ENCODE measurements around the gene FAM168B.
A peak's percentile ranks its signal among the peaks of the same experiment; 100 is the strongest.

The FAM168B gene

DNA sequence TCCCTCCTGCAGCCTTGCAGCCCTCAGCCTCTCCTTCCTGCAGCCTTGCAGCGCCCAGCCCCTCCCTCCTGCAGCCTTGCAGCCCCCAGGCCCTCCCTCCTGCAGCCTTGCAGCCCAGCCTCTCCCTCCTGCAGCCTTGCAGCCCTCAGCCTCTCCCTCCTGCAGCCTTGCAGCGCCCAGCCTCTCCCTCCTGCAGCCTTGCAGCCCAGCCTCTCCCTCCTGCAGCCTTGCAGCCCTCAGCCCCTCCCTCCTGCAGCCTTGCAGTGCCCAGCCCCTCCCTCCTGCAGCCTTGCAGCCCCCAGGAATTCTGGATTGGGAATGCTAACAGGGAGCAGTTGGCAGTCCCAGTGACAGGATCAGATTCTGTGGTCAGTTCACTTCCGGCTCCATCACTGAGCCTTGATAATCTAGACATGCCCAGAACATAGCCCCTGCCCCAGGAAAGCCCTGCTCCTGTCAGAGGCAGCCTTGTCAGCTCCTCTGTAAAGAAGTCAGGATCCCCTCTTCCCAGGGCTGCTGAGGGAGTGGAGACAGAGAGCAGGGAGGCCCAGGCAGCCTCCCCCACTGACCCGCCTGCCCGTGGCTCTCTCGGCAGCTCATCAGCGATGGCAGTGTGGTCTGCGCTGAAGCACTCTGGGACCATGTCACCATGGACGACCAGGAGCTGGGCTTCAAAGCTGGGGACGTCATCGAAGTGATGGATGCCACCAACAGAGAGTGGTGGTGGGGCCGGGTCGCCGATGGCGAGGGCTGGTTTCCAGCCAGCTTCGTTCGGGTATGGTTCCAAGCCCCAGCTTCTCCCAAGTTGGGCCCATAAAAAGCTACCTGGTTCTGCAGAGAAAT is 54.8 kb downstream of the FAM168B start:
- DNase-seq: no peak

DNA sequence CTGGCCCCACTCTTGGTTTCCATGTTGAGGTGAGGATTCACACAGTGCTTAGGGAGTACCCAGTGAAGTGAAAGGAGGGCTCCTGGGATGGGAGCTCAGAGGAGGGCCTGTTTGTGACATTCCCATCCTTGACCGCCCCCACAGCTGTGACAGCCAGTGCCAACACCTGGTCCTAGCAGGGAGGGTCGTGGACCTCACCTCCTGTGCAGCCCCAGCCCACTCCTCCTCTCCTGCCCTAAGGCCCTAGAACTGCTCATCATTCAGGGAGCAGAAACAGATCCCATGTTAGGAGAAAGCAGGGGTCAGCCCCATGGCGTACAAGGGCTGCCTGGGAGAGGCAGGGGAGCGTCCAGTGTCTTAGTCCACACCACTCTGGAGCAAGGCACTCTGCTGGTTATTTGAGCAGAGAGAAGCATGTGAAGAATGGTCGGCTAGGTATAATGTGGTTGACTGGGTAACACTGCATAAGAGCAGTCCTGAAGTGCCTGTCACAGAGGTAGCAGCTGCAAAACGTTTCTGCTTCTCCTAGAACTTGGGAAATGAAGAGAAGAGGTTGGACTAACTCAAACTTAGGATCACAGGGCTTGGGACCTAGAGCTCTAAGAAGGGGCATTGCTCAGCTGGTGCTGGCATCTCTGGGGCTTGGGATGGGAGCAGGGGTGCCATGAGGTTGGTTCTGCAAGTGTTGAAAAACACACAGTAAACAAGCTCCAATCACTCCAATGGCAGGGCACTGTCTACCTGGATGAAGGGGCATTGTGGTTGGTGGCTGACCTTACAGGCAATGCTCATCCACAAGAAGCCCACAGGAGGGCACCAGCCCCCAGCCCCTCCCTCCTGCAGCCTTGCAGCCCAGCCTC is 55.6 kb downstream of the FAM168B start:
- no peak for DNase-seq

- DNase-seq: no peak
Measured at GRCh38 chr2:131036696-131037397, 56.4 kb downstream of the FAM168B start.

- no peak for DNase-seq
Measured at GRCh38 chr2:131036269-131036668, 57.0 kb downstream of the FAM168B start.

- DNase-seq: no peak
Measured at GRCh38 chr2:131035826-131036231, 57.4 kb downstream of the FAM168B start.

DNA sequence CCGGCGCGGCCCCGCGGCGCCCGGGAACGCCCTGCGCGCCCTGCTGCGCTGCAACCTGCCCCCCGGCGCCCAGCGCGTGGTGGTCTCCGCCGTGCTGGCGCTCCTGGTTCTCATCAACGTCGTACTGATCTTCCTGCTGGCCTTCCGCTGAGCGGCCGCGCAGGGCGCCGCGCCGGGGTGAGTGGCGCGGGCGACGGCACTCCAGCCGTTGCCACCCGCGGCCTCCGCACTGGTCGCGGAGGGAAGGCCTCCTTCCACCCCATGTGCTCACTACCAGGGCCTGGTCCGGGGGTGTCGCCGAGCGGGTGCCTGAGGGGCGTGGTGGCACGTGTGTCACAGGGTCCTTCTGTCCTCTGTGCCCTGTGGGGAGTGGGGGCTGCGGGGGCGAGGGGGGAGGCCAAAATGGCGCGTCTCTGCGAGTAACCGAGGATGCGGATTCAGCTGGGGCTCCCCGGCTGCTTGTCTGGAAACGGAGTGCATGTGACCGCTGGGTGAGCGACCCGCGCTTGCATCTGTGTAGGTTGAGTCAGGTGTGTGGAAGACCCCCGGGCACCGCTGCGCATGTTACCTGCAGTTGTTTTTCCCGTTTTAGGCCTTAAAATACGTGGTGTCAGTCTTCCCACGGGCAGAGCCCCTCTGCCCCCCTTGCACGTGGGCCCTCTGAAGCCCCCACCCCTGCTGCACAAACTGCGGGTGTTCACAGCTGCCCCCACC is 58.0 kb downstream of the FAM168B start:
- peak; percentile 38 for DNase-seq

- peak; percentile 40 for DNase-seq
Measured at GRCh38 chr2:131034122-131035051, 58.9 kb downstream of the FAM168B start.

DNA sequence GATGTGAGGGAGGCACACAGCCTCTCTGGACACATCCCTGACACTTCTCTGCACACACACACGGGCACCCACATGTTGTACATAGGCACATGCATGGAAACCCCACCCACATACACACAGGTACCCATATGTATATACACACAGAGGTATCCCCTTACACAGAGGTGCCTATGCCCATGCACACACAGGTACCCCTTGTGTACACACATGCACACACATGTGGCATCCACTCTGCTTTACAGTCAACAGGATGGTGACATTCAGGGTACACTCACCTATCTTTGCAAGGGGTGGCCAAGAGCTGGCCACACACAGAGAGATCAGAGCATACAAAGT is 59.5 kb downstream of the FAM168B start:
- DNase-seq: no peak

DNA sequence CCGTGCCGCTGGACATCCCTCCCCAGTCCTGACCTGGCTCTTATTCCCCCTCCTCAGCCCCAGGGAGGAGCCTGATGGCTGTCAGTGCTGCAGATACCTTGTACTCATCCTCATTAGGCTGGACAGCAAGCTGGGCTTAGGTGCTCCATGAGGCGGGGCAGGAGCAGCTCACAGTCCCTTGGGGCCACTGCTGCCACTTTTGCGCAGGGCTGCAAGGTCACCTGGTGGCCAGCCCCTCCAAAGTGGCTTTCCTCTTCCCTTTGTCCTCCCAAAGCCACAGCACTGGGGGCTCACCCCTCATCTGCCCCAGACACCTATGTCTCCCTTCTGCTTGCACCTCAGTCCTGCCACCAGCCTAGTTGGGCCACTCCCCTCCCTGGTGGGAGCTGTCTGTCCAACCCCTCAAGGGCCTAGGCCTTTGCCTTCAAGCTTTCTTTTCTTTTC is 60.8 kb downstream of the FAM168B start:
- no peak for DNase-seq

GRCh38 chr2:131031875-131032274 is 61.4 kb downstream of the FAM168B start:
- DNase-seq: no peak

GRCh38 chr2:131031431-131031841 is 61.8 kb downstream of the FAM168B start:
- no peak for DNase-seq

DNA sequence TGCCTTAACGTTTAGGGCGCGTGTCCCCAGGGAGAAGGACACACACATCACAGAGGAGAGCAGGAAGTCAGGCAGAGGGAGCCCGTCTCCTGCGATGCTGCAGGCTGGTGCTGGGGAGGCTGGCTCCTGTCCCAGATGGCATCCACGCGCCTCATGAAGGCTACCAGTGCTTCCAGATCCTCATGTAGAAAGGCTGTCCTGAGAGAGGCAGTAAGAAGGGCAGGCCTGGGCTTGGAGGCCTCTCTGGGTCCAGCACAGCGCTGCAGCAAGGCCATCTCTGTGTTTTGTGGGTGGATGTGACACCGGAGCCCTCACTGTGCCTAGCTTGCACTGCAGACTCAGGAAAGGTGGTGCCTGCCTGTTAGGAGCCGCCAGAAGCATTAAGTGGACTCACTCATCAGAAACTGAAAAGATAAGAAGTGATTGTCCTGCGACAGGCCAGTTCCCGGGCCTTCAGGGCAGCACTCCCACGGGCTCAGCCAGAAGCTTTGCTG is 62.7 kb downstream of the FAM168B start:
- peak; percentile 25 for DNase-seq

DNA sequence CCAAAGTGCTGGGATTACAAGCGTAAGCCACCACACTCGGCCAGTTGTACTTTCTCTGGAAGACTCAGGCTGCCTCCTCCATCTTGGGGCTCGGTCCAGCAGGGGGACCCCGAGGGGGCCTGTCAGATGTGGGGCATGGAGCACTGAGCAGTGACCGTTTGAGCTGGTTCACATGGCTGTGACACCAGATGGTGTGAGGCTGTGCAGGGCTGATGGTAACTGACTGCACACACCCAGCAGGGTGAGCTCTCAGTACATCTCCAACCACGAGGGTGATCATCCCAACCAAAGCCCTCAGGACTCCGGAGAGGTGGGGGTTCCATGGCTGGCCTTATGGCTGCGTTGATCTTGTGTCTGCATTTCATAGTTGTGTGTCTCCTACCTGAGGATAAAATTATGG is 63.4 kb downstream of the FAM168B start:
- DNase-seq: no peak

- no peak for DNase-seq
Measured at GRCh38 chr2:131027566-131028528, 65.4 kb downstream of the FAM168B start.

- DNase-seq: no peak
Measured at GRCh38 chr2:131026919-131027318, 66.3 kb downstream of the FAM168B start.

DNA sequence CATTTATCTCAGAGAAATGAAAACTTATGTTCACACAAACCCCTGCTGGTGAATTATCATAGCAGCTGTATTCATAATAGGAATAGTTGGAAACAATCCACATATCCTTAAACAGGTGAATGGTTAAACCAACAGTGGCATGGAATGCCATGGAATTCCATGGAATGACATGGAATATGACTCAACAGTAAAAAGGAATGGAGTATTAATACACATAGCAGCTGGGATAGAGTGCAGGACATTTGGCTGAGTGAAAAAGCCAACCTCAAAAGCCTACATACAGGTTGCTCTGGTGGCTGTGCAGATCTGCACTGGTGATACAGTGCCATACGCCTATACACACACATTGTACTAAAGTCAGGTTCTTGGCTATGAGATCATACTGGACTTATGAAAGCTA is 69.5 kb downstream of the FAM168B start:
- DNase-seq: no peak

DNA sequence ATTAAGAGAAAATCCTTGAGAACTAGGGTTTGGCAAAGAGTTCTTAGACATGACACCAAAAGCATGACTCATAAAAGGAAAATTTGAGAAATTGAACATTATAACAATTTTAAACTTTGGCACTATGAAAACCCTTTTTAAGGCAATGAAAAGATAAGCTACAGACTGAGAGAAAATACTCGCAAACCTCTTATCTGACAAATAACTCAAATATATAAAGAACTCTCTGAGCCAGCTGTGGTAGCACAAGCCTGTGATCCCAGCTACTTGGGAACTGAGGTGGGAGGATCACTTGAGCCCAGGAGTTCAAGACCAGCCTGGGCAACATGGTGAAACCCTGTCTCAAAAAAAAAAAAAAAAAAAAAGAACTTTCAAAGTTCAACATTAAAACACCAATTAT is 70.5 kb downstream of the FAM168B start:
- no peak for DNase-seq

DNA sequence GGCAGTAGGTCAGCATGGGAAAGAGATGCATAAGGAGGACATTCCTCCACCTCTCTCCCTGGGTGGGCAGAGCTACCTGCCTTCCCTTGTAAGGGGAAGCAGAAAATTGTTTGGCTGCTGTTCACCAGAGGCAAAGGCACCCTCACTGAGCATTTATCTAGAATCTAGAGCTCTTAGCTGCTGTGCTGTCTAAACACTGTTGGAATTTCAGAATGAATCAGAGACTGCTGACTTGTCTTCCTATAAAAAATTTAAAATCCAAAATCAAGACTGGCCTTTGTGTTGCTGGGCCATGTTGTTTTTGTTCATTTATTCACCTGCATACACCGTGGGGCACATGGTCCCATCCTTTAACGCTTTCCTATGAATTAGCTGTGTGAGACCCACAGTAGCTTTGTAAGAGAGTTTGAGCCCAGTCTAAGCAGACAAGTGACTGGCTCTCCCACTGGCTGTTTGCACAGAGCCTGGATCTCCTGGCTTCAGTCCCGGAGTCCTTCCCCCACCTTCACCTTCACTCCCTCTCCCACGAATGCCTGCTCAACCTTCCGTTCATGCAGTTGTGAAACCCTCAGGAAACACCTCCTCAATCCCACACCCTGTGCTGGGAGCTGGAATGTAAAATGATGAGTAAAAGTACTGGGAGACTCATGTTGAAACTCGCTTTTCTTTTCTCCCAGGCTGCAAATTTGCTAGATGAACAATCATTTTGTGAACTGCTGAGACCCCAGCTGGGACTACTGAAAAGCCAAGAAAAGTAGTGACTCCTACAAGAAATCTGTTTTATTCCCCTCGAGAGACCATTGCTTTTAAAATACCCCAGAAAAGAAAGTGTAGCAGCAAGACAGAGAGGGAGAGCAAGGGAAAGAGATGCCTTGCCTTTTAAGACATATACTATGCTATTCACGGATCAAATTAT is 76.2 kb downstream of the FAM168B start:
- peak; percentile 4 for DNase-seq

GRCh38 chr2:131015764-131016163 is 77.5 kb downstream of the FAM168B start:
- DNase-seq: no peak

Data from NCI-H2171 treated with DMSO at 0.1 percent for 48 hours (cell line).